ENCODE results near the gene CD1B. TPM values are rescaled to one million over a fixed set of nuclear protein-coding genes. Genes with fewer than 3 reads are reported as not detected.

Gene CD1B
- total RNA-seq, 1 donor from 2014 or later = not detected

DNA sequence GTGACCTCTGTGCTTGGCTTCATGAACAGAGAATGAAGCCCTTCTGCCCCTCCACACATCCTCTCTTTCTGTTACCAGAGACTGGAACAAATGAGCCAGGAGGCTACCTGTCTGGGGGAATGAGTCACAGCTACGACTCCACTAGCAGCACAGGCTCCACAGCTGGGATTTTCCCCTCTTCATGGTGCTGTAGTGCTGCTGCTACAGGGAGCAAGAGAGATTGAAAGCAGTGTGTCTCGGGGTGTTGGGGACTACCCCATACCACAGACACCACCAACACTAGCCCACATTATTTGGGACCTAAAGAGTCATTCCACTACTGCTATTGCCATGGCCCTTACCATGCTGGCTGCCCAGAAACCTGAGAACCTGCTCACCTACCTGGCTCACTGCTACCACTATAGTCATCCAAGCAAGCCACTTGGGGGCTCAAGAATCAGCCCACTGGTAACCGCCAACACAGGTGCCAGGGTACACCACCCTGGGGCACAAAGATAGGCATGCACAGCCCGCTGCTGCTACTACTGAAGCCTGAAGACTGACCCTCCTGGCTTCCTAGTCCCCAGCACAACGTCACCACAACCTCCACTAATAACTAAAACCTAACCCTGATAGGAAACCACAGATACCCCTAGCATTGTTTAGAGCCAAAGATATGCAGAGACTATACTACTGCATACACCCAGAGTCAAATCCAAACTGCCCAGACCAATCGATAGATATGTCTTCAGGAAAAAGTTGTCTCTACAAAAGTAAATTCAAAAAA lies 40.0 kb upstream of the CD1B start:
- H3K27ac Mint-ChIP-seq (ENCODE audit: unreplicated experiment) = no peak overlapping the region
- no peak overlapping the region for H3K4me2 ChIP-seq (ENCODE audit: low read length)

DNA sequence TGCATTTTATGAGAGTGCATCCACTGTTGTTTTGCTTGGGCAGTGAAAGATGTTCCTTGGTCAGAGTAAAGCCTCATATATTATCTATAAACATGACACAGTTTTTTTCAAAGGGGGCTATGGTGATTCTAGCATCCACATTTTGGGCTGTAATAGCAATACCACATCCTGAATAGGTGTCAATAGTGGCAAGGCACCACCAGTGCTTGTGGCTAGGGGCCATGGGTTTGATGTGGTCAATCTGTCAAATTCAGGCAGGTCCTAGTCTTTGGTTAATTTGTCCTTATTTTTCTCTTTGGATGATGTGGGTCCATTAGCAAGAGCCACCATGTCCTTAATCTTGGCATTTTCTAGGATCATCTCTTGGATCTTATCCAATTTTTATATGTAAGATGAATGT lies 35.5 kb upstream of the CD1B start:
- Mint-ChIP-seq H3K36me3 (ENCODE audit: low read depth, unreplicated experiment) (no peaks in the 10 kb centered on the region), H3K27me3 (ENCODE audit: low read depth, unreplicated experiment) (peaks cover 2% of the 10 kb centered on the region), H3K4me3 (ENCODE audit: unreplicated experiment) (no peak overlapping the region), H3K27ac (ENCODE audit: unreplicated experiment) (no peak overlapping the region), H3K4me1 (ENCODE audit: low read depth, unreplicated experiment) (peaks cover 4% of the 10 kb centered on the region), H3K9me3 (ENCODE audit: unreplicated experiment) (no peaks in the 10 kb centered on the region)
- Histone ChIP-seq H3K9ac (ENCODE audit: low read length) (no peak overlapping the region), H4K20me1 (ENCODE audit: insufficient read depth, low read length) (no peaks in the 10 kb centered on the region), H3K27me3 (ENCODE audit: insufficient read depth, low read length) (no peaks in the 10 kb centered on the region), H3K79me2 (ENCODE audit: insufficient read depth, low read length) (no peaks in the 10 kb centered on the region), H3K4me2 (ENCODE audit: low read length) (no peak overlapping the region), H3K9me3 (ENCODE audit: insufficient read depth, low read depth, low read length) (peaks cover 10% of the 10 kb centered on the region), H3K4me3 (ENCODE audit: insufficient read depth, low read depth, low read length) (no peak overlapping the region), H2AFZ (ENCODE audit: low read depth, low read length) (no peak overlapping the region), H3K27ac (ENCODE audit: low read depth, low read length) (no peak overlapping the region), H3K4me1 (ENCODE audit: insufficient read depth, low read length) (no peaks in the 10 kb centered on the region), H3K36me3 (ENCODE audit: insufficient read depth, low read length) (no peaks in the 10 kb centered on the region)
- FAIRE-seq (no peak), DNase-seq (ENCODE audit: low read depth) (no peak)
- TF ChIP-seq EZH2 (IDR thresholded peaks at IDR 0.05; ENCODE audit: insufficient read depth, low read length) = no peak
- TF ChIP-seq, protein P1, sequence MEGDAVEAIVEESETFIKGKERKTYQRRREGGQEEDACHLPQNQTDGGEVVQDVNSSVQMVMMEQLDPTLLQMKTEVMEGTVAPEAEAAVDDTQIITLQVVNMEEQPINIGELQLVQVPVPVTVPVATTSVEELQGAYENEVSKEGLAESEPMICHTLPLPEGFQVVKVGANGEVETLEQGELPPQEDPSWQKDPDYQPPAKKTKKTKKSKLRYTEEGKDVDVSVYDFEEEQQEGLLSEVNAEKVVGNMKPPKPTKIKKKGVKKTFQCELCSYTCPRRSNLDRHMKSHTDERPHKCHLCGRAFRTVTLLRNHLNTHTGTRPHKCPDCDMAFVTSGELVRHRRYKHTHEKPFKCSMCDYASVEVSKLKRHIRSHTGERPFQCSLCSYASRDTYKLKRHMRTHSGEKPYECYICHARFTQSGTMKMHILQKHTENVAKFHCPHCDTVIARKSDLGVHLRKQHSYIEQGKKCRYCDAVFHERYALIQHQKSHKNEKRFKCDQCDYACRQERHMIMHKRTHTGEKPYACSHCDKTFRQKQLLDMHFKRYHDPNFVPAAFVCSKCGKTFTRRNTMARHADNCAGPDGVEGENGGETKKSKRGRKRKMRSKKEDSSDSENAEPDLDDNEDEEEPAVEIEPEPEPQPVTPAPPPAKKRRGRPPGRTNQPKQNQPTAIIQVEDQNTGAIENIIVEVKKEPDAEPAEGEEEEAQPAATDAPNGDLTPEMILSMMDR (IDR thresholded peaks at IDR 0.05; ENCODE audit: insufficient read depth, low read depth, low read length) = no peak

More for the DNA sequence above, 40.0 kb upstream of the CD1B start:
- H3K36me3 ChIP-seq (ENCODE audit: insufficient read depth, low read length) = no peaks in the 10 kb centered on the region
- peaks cover 7% of the 10 kb centered on the region for H3K9me3 Mint-ChIP-seq (ENCODE audit: unreplicated experiment)
- H3K9ac ChIP-seq (ENCODE audit: low read length) = no peak overlapping the region
- no peaks in the 10 kb centered on the region for H3K36me3 Mint-ChIP-seq (ENCODE audit: low read depth, unreplicated experiment)
- peaks cover 8% of the 10 kb centered on the region for H3K9me3 ChIP-seq (ENCODE audit: insufficient read depth, low read depth, low read length)
- H3K4me1 Mint-ChIP-seq (ENCODE audit: low read depth, unreplicated experiment) = peaks cover 4% of the 10 kb centered on the region
- FAIRE-seq (no peak), DNase-seq (ENCODE audit: low read depth) (no peak)
- H3K27me3 ChIP-seq (ENCODE audit: insufficient read depth, low read length) = no peaks in the 10 kb centered on the region
- no peak overlapping the region for H2AFZ ChIP-seq (ENCODE audit: low read depth, low read length)
- TF ChIP-seq, protein P1 (IDR thresholded peaks at IDR 0.05; ENCODE audit: insufficient read depth, low read depth, low read length) = no peak
- no peak for TF ChIP-seq EZH2 (IDR thresholded peaks at IDR 0.05; ENCODE audit: insufficient read depth, low read length)
- H4K20me1 ChIP-seq (ENCODE audit: insufficient read depth, low read length) = no peaks in the 10 kb centered on the region
- no peaks in the 10 kb centered on the region for H3K79me2 ChIP-seq (ENCODE audit: insufficient read depth, low read length)
- H3K4me1 ChIP-seq (ENCODE audit: insufficient read depth, low read length) = no peaks in the 10 kb centered on the region
- no peak overlapping the region for H3K4me3 Mint-ChIP-seq (ENCODE audit: unreplicated experiment)
- H3K27ac ChIP-seq (ENCODE audit: low read depth, low read length) = no peak overlapping the region
- H3K27me3 Mint-ChIP-seq (ENCODE audit: low read depth, unreplicated experiment) = no peaks in the 10 kb centered on the region
- H3K4me3 ChIP-seq (ENCODE audit: insufficient read depth, low read depth, low read length) = no peak overlapping the region

DNA sequence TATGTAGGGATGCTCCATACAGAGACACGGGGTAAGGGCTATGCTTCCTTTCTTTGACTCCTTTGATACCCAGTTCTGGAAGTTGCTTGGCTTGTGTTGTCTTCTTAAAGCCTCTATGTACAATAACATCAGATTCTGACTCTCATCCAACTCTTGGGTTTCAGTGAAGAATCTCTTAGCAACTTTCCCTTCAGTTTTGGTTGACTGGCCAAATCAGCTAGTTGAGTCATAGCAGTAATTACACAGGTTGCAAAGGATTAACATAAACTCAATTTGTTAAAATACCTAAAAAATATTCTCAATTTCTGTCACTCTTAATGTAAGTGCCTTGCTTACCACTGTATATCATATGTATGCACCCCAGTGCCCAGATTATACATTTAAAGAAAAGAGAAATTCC lies 31.6 kb upstream of the CD1B start:
- no peak overlapping the region for H3K4me3 Mint-ChIP-seq (ENCODE audit: unreplicated experiment)
- no peak for TF ChIP-seq EZH2 (IDR thresholded peaks at IDR 0.05; ENCODE audit: insufficient read depth, low read length)
- TF ChIP-seq, protein P1 (IDR thresholded peaks at IDR 0.05; ENCODE audit: insufficient read depth, low read depth, low read length) = no peak
- Histone ChIP-seq H3K27ac (ENCODE audit: low read depth, low read length) (no peak overlapping the region), H4K20me1 (ENCODE audit: insufficient read depth, low read length) (no peaks in the 10 kb centered on the region), H3K4me1 (ENCODE audit: insufficient read depth, low read length) (no peaks in the 10 kb centered on the region), H2AFZ (ENCODE audit: low read depth, low read length) (no peak overlapping the region), H3K36me3 (ENCODE audit: insufficient read depth, low read length) (no peaks in the 10 kb centered on the region), H3K4me2 (ENCODE audit: low read length) (no peak overlapping the region), H3K27me3 (ENCODE audit: insufficient read depth, low read length) (no peaks in the 10 kb centered on the region), H3K4me3 (ENCODE audit: insufficient read depth, low read depth, low read length) (no peak overlapping the region), H3K79me2 (ENCODE audit: insufficient read depth, low read length) (no peaks in the 10 kb centered on the region), H3K9me3 (ENCODE audit: insufficient read depth, low read depth, low read length) (peaks cover 5% of the 10 kb centered on the region), H3K9ac (ENCODE audit: low read length) (no peak overlapping the region)
- FAIRE-seq = no peak
- peaks cover 2% of the 10 kb centered on the region for H3K27me3 Mint-ChIP-seq (ENCODE audit: low read depth, unreplicated experiment)
- no peak overlapping the region for H3K27ac Mint-ChIP-seq (ENCODE audit: unreplicated experiment)
- H3K36me3 Mint-ChIP-seq (ENCODE audit: low read depth, unreplicated experiment) = no peaks in the 10 kb centered on the region
- H3K9me3 Mint-ChIP-seq (ENCODE audit: unreplicated experiment) = no peaks in the 10 kb centered on the region
- DNase-seq (ENCODE audit: low read depth) = no peak
- H3K4me1 Mint-ChIP-seq (ENCODE audit: low read depth, unreplicated experiment) = no peaks in the 10 kb centered on the region
